Islet precursor cell (in vitro differentiated cells): ENCODE measurements around the gene RARS2.
A peak's percentile ranks its signal among the peaks of the same experiment; 100 is the strongest.
"Not testable (repeated sequence)": the region's sequence is repeated elsewhere in the genome, so short reads cannot be mapped to it uniquely, and the experiment has no call there.

ENCODE experiments used
- DNase-seq: peaks from one replicate; pipeline ENCODE4 v3.0.0-alpha.2; 2018

RARS2 gene

DNA sequence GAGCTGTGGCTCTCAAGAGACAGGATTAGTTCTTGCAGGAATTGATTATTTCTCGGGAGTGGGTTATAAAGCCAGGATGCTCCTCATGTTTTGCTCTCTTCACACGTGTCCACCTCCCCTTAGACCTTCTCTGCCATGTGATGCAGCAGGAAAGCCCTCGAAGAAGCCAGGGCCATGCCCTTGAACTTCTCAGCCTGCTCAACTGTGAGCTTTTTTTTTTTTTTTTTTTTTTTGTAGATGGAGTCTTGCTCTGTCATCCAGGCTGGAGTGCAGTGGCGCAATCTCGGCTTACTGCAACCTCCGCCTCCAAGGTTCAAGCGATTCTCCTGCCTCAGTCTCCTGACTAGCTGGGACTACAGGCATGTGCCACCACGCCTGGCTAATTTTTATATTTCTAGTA lies 100.5 kb downstream of the RARS2 start:
- not testable (repeated sequence) for DNase-seq

DNA sequence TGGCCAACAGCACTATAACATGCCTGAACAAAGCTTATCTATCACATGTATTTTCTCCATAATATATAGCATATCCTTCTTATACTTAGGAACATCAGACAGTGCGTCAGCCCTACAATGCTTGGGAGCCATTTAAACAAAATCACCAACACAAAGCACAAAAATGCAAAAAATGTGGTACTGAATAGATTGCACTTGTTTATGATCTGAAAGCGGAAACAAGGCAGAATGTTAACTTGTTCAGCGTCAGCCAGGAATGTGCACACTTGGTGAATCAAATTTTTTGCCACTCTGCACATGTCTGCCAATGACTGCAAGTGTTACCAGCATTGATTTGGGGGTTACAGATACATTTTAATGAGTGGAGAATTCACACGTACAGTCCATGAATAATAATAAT lies 102.2 kb downstream of the RARS2 start:
- DNase-seq, result no peak

DNA sequence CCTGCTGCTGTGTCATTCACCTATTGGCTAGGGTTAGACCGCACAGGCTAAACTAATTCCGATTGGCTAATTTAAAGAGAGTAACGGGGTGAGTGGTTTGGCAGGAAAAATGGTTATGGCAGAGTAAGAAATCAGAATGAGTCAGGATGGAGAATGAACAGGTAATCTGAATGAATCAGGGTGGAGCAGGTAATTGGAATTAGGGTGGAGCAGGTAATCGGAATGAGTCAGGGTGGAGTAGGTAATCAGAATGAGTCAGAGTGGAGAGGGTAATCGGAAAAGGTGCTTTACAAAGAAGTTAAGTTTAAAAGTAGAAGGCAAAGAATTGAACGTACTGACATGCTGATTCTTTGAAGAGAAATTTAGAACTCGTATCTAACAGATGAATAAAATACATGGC lies 105.3 kb downstream of the RARS2 start:
- DNase-seq, result no peak

DNA sequence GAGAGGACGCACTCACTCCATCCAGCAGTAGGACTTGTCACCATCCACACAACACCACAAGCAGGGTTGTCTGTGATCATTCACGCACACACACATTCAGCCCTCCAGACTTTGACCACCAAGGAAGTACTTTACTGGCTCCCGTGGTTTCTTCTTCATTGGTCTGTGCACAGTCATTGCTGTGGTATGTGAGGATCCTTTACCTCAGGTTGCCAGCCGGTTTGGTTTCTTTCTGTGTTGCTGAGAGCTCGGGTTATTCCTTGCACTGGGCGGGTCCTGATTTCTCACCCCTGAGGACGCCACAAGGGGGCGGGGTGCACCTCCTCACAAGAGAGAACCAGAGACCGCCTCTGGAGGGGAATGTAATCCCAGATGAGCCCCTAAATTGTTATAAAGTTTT lies 105.9 kb downstream of the RARS2 start:
- DNase-seq, result peak; percentile 96

DNA sequence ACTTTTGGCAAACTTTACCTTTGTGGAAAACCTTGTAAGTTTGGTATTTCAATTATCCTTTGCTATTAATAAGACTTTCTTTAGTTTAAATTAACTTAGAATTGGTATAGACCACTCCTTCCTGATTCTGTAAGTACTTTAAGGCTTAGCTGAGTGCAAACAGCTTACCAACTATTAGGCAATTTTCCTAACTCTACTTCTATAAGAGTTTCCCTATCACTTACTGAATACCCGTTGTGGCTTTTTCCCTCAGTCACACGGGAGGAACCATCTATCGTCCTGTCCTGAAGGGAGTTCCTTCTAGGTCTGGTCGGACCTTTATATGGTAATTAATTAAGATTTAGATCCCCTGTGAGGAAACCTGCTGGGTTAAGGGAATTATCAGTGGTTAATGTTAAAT lies 107.4 kb downstream of the RARS2 start:
- DNase-seq, result no peak

DNA sequence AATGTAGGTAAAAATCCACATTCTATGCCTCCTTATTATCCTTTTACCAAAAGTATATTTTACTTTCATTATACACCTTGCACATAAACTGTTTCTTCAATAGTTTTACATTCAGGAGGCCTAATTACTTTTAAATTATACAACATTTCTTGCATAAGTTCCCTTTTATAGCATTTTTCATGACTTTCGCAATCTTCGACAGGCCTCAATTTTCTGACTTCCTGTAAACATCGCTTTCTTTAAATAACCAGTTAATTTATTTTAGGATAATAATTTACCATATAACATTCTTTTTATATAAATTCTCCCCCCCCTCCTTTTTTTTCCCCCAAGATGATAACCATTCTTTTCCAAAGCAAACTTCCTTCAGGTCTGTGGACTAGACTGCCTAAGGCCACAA lies 107.9 kb downstream of the RARS2 start:
- no peak for DNase-seq

DNA sequence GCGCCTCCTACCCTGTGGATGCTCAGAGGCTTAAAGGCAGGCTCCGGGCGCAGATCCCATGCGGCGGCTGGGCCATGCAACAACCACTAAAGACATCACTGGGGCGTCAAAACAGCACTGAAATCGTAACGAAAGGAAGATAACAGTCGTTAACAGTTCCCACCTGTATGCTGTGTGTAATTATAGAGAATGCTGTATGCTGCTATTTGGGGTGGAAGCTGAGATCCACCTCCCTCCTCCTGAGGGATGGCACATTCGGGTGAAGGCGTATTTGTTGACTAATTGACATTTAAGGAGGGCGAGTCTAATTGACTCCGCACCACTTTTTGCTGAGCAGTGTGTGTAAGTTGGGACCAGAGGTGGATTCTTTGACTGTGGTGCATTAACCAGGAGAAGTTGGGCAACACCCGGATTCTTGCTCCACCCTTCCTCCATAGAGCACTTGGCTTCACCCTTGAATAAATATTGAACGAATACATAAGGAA lies 116.3 kb downstream of the RARS2 start:
- no peak for DNase-seq

DNA sequence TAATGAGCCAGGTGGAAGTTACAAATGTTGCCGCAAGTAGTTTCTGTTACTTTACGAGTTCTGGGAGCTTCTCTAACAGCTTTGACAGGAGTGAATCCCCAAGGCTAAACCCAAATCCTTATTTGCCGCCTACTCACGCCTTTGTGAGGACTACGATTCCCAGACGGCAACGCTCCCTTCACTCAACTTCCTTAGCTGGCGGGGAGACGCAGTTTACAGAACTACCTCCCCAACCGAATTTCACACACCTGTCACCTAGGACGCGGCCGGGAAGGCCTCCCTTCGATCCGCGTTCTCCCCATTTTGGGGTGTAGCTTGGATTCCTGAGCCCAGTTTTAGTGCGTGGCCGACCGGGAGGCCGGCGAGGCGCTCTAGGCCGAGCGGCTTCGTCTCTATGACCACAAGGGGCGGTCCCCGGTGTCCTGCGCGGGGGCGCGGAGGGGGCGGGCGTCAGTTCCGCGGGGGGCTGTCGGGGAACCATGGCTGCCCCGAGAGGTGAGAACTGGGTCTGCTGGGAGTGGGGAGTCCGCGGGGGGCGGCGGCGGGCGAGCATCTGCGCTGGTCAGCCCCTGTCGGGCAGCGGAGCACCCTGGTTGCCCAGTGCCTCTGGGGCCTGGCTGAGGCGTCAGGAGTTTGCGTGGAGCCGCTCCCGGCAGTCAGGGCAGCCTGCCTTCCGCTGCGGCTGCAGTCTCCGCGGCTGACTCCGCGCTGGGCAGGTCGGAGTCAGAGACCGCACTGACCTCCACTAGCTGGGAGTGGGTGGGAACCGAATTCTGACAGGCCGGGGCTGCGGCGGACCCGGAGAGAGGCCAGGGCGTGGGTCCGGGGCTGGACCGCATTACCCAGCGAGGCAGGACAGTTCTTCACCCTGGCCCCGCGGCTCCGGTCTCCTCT lies 117.0 kb downstream of the RARS2 start, which contains the start of gene SLC35A1:
SLC35A1 (plus strand) TSS at position 450 of the 894 bp plus-strand sequence; CDS start at position 480, 30 bp downstream.
- DNase-seq, result peak; percentile 90

DNA sequence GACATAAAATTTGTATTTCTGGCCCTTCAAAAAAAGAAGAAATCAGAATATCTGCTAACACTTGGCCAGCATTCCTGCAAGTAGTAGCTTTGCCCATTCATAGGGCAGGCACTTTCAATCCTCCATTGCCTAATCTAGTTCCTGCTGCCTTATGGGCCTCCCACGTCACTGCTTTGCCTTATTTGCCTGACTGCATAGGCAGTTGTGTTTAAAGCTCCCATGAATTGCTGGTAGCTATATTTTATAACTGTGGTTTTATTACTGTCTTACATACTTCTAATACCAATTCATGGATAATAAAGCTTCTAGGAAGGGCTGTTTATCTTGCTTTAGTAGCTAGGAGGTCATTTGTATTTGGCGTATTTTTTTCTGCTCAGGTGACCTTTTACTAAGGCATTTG lies 124.7 kb downstream of the RARS2 start:
- DNase-seq, result no peak
